ENCODE measurements around the gene MRAP2.

The MRAP2 gene

GRCh38 chr6:84136364-84137050 lies 102.9 kb downstream of the MRAP2 start:
- Histone ChIP-seq H4K8ac (ENCODE audit: low read depth, low read length) (no peak overlapping the region), H3K9ac (ENCODE audit: low read length) (no peak overlapping the region), H3K4ac (ENCODE audit: low read depth, low read length) (no peak overlapping the region), H3K4me1 (ENCODE audit: control insufficient read depth in 1 of 2, insufficient read depth in 2 of 2, low read length in 2 of 2) (no peaks in the 10 kb centered on the region), H3K27me3 (ENCODE audit: insufficient read depth, low read length) (no peaks in the 10 kb centered on the region), H2BK120ac (ENCODE audit: insufficient read depth, low read length, poor library complexity) (no peak overlapping the region), H3K79me2 (ENCODE audit: control insufficient read depth, insufficient read depth, low read length, poor library complexity) (no peaks in the 10 kb centered on the region), H3K14ac (ENCODE audit: low read length) (no peak overlapping the region), H3K18ac (ENCODE audit: low read length) (no peak overlapping the region), H3K4me2 (ENCODE audit: low read length) (no peak overlapping the region), H4K91ac (ENCODE audit: low read depth, low read length) (no peak overlapping the region), H3K36me3 (ENCODE audit: control insufficient read depth in 1 of 2, insufficient read depth in 2 of 2, low read length in 2 of 2) (peaks cover 9 to 13% of the 10 kb centered on the region in 2 experiments), H3K4me3 (ENCODE audit: low read depth, low read length) (no peak overlapping the region), H3K27ac (ENCODE audit: low read depth, low read length) (no peak overlapping the region), H4K12ac (ENCODE audit: low read depth, low read length) (no peak overlapping the region), H2AFZ (ENCODE audit: insufficient read depth, low read length, poor library complexity) (no peak overlapping the region), H3K79me1 (ENCODE audit: low read length) (no peaks in the 10 kb centered on the region), H2BK12ac (ENCODE audit: low read length) (no peak overlapping the region), H2BK5ac (ENCODE audit: low read depth, low read length, poor library complexity) (no peak overlapping the region), H2AK5ac (ENCODE audit: low read length) (no peak overlapping the region), H3K23ac (ENCODE audit: low read length) (no peak overlapping the region), H3K9me3 (ENCODE audit: insufficient read depth, low read depth, low read length) (peaks cover 8% of the 10 kb centered on the region)
- WGBS (ENCODE audit: extremely low coverage, insufficient coverage, insufficient read length) = no CpG with 5 or more reads among the region's 4 CpGs
- no peak for DNase-seq

GRCh38 chr6:84137051-84137375 lies 103.4 kb downstream of the MRAP2 start:
- Histone ChIP-seq H3K4me2 (ENCODE audit: low read length) (no peak overlapping the region), H2AFZ (ENCODE audit: insufficient read depth, low read length, poor library complexity) (no peak overlapping the region), H3K23ac (ENCODE audit: low read length) (no peak overlapping the region), H3K79me2 (ENCODE audit: control insufficient read depth, insufficient read depth, low read length, poor library complexity) (no peaks in the 10 kb centered on the region), H4K91ac (ENCODE audit: low read depth, low read length) (no peak overlapping the region), H3K36me3 (ENCODE audit: control insufficient read depth in 1 of 2, insufficient read depth in 2 of 2, low read length in 2 of 2) (peaks cover 9 to 13% of the 10 kb centered on the region in 2 experiments), H3K9me3 (ENCODE audit: insufficient read depth, low read depth, low read length) (peaks cover 8% of the 10 kb centered on the region), H3K4ac (ENCODE audit: low read depth, low read length) (no peak overlapping the region), H2BK120ac (ENCODE audit: insufficient read depth, low read length, poor library complexity) (no peak overlapping the region), H3K14ac (ENCODE audit: low read length) (no peak overlapping the region), H2BK12ac (ENCODE audit: low read length) (no peak overlapping the region), H3K9ac (ENCODE audit: low read length) (no peak overlapping the region), H3K27ac (ENCODE audit: low read depth, low read length) (no peak overlapping the region), H3K79me1 (ENCODE audit: low read length) (no peaks in the 10 kb centered on the region), H3K4me1 (ENCODE audit: control insufficient read depth in 1 of 2, insufficient read depth in 2 of 2, low read length in 2 of 2) (no peaks in the 10 kb centered on the region), H3K27me3 (ENCODE audit: insufficient read depth, low read length) (no peaks in the 10 kb centered on the region), H4K12ac (ENCODE audit: low read depth, low read length) (no peak overlapping the region), H2AK5ac (ENCODE audit: low read length) (no peak overlapping the region), H4K8ac (ENCODE audit: low read depth, low read length) (no peak overlapping the region), H3K4me3 (ENCODE audit: low read depth, low read length) (no peak overlapping the region), H2BK5ac (ENCODE audit: low read depth, low read length, poor library complexity) (no peak overlapping the region), H3K18ac (ENCODE audit: low read length) (no peak overlapping the region)
- no peak for DNase-seq
- WGBS (ENCODE audit: extremely low coverage, insufficient coverage, insufficient read length) = no CpG with 5 or more reads among the region's 5 CpGs

GRCh38 chr6:84137989-84138575 lies 104.5 kb downstream of the MRAP2 start:
- H2AK5ac ChIP-seq (ENCODE audit: low read length) = no peak overlapping the region
- H3K27me3 ChIP-seq (ENCODE audit: insufficient read depth, low read length) = no peaks in the 10 kb centered on the region
- H3K4me1 ChIP-seq (ENCODE audit: control insufficient read depth in 1 of 2, insufficient read depth in 2 of 2, low read length in 2 of 2) = no peaks in the 10 kb centered on the region
- no peak overlapping the region for H3K9ac ChIP-seq (ENCODE audit: low read length)
- H3K23ac ChIP-seq (ENCODE audit: low read length) = no peak overlapping the region
- no peak overlapping the region for H4K12ac ChIP-seq (ENCODE audit: low read depth, low read length)
- DNase-seq = no peak
- no peak overlapping the region for H2AFZ ChIP-seq (ENCODE audit: insufficient read depth, low read length, poor library complexity)
- no peak overlapping the region for H3K4me3 ChIP-seq (ENCODE audit: low read depth, low read length)
- H3K27ac ChIP-seq (ENCODE audit: low read depth, low read length) = no peak overlapping the region
- no peaks in the 10 kb centered on the region for H3K79me2 ChIP-seq (ENCODE audit: control insufficient read depth, insufficient read depth, low read length, poor library complexity)
- no peak overlapping the region for H4K8ac ChIP-seq (ENCODE audit: low read depth, low read length)
- H3K14ac ChIP-seq (ENCODE audit: low read length) = no peak overlapping the region
- H2BK12ac ChIP-seq (ENCODE audit: low read length) = no peak overlapping the region
- no peak overlapping the region for H3K18ac ChIP-seq (ENCODE audit: low read length)
- H3K36me3 ChIP-seq (ENCODE audit: control insufficient read depth in 1 of 2, insufficient read depth in 2 of 2, low read length in 2 of 2) = peaks cover 9 to 13% of the 10 kb centered on the region in 2 experiments
- WGBS (ENCODE audit: extremely low coverage, insufficient coverage, insufficient read length) = no CpG with 5 or more reads among the region's 2 CpGs
- H3K9me3 ChIP-seq (ENCODE audit: insufficient read depth, low read depth, low read length) = peaks cover 8% of the 10 kb centered on the region
- H3K4me2 ChIP-seq (ENCODE audit: low read length) = no peak overlapping the region
- no peaks in the 10 kb centered on the region for H3K79me1 ChIP-seq (ENCODE audit: low read length)
- H3K4ac ChIP-seq (ENCODE audit: low read depth, low read length) = no peak overlapping the region
- no peak overlapping the region for H4K91ac ChIP-seq (ENCODE audit: low read depth, low read length)
- no peak overlapping the region for H2BK120ac ChIP-seq (ENCODE audit: insufficient read depth, low read length, poor library complexity)
- no peak overlapping the region for H2BK5ac ChIP-seq (ENCODE audit: low read depth, low read length, poor library complexity)

GRCh38 chr6:84139311-84139710 lies 105.7 kb downstream of the MRAP2 start:
- no peak for DNase-seq
- Histone ChIP-seq H3K23ac (ENCODE audit: low read length) (no peak overlapping the region), H3K14ac (ENCODE audit: low read length) (no peak overlapping the region), H2BK12ac (ENCODE audit: low read length) (no peak overlapping the region), H3K36me3 (ENCODE audit: control insufficient read depth in 1 of 2, insufficient read depth in 2 of 2, low read length in 2 of 2) (peaks cover 2 to 4% of the 10 kb centered on the region in 2 experiments), H3K4me2 (ENCODE audit: low read length) (no peak overlapping the region), H3K27me3 (ENCODE audit: insufficient read depth, low read length) (no peaks in the 10 kb centered on the region), H3K9ac (ENCODE audit: low read length) (no peak overlapping the region), H4K12ac (ENCODE audit: low read depth, low read length) (no peak overlapping the region), H3K79me1 (ENCODE audit: low read length) (no peaks in the 10 kb centered on the region), H3K79me2 (ENCODE audit: control insufficient read depth, insufficient read depth, low read length, poor library complexity) (no peaks in the 10 kb centered on the region), H3K4me1 (ENCODE audit: control insufficient read depth in 1 of 2, insufficient read depth in 2 of 2, low read length in 2 of 2) (no peaks in the 10 kb centered on the region), H3K18ac (ENCODE audit: low read length) (no peak overlapping the region), H3K4me3 (ENCODE audit: low read depth, low read length) (no peak overlapping the region), H2BK120ac (ENCODE audit: insufficient read depth, low read length, poor library complexity) (no peak overlapping the region), H3K27ac (ENCODE audit: low read depth, low read length) (no peak overlapping the region), H2AFZ (ENCODE audit: insufficient read depth, low read length, poor library complexity) (no peak overlapping the region), H3K9me3 (ENCODE audit: insufficient read depth, low read depth, low read length) (no peaks in the 10 kb centered on the region), H4K8ac (ENCODE audit: low read depth, low read length) (no peak overlapping the region), H2AK5ac (ENCODE audit: low read length) (no peak overlapping the region), H2BK5ac (ENCODE audit: low read depth, low read length, poor library complexity) (no peak overlapping the region), H4K91ac (ENCODE audit: low read depth, low read length) (no peak overlapping the region), H3K4ac (ENCODE audit: low read depth, low read length) (no peak overlapping the region)
